GM18499 (cell line): ENCODE measurements around the gene CCR5AS.
"Not testable (repeated sequence)": the region's sequence is repeated elsewhere in the genome, so short reads cannot be mapped to it uniquely, and the experiment has no call there.

ENCODE experiments used
- ATAC-seq: cut with Tn5 transposase; IDR thresholded peaks from one replicate; pipeline ENCODE4 v1.9.1; 2021; ENCODE audit warnings: moderate number of reproducible peaks; ENCODE audit not compliant: insufficient read depth, unreplicated experiment

The CCR5AS gene

DNA sequence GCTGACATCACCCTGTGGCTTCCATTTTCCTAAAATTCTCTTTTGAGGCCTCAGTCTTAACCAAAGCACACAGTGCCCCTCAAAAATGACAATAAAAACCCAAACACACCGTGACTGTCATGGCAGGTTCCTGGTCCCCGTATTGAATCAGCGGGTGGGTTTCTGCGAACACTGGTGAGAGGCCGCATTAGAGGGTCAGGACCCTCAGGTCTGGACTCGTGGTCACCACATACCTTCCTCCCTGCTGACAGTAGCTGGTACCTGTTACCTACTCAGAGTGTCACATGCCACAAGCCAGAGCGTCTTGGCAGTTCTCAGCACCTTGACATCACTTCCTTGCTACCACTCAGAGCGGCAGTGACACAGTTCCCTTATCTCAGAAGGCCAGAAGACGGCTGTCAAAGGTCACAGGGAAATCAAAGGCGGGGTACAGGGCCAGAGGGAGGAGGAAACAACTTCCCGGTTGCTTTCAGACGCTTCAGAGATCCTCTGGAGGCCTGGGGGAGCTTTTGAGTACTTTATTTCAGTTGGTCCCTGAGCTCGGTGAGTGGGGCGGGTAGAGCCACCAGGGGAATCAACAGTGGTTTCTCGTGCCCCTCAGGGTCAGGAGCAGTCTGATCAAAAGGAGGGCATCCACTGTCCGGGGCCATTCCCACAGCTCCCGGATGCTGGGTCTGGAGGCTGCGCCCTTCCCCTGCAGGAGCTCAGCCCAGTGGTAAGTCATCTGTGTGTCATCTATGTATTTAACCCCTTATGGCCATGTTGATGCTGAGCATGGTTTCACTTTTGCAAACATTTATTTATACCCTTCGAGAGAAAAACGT is at the start of gene CCR5AS, which contains the start of gene CCRL2:
CCR5AS (minus strand) TSS at position 279 of the 824 bp plus-strand sequence.
CCRL2 (plus strand) TSS at position 472 of the 824 bp plus-strand sequence. CDS start 821 bp downstream, outside the sequence.
- no peak for ATAC-seq

DNA sequence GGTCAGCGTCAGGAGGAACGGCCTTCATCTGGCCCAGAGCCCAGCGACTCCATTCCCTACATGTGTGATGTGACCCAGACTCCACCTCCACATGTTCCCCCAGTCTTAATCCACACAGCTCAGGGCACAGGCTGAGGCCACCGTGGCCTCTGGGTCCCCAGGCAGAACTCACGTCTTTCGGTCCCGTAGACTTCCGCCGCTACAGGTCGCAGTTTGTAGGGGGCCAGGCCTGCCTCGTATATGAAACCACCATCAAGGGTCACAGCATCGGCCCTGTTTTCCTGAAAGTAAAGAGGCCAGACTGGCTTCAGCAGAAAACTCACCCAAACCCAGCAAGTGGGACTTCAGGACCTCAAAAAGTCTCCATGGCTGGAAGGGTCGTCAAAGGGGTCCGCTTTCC is 49.3 kb upstream of the CCR5AS start:
- no peak for ATAC-seq

DNA sequence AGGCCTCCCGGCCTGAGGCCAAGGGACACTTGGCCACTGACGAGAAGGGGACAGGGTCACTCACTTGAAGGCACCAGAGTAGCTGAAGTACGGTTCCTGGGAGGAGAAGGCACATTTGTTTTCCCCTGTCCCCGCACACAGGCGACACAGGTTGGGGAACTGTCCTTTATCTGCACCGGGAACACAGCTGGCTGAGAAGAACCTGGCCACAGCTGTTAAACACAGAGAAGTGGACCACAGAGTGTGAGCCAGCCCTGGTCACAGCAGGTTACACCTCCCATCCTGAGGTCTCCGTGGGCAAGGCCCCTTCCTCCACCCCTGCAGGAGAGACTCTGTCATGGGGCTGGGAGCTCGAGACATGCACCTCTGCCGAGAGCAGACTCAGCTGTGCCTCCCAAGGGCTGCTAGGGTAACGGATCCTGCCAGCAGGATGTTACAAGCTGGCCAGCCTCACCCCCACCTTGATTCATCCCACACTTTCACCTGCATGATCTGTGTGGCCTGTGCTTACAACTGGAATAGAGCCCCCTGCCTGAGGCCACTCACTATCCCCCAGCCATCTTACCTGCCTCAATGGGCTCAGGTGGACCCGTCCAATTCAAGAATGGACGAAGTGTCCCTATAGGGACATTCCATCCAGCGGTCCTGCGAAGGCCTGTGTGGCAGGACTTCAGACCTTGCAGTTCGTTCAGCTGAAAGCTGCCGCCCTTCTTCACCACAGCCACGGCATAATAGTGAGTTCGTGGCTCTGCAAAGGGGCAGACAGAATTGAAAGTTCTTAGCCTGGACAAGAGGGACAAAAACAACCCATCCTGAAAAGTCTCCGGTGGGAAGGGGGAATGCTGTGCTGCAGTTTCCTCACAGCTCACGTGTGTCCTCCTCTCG is 48.6 kb upstream of the CCR5AS start:
- ATAC-seq, result no peak

DNA sequence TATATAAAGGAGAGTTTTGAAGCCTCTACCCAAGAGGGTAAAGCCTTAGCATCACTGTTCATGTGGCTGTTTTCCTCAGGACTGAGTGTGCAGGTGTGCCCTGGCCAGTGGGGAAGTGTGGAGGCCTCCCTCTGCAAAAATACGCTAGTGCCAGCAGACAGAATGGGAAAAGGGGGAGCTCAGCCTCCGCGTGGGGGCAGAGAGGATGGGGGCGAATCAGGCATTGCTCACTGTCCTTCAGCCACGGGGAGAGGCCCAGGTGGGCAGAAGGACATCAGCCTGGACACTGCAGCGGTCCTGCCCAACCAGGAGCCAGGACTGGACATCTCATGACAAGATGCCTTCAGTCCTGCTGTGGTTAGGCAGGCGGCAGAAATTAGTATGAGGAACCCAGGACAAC is 47.7 kb upstream of the CCR5AS start:
- ATAC-seq, result no peak

DNA sequence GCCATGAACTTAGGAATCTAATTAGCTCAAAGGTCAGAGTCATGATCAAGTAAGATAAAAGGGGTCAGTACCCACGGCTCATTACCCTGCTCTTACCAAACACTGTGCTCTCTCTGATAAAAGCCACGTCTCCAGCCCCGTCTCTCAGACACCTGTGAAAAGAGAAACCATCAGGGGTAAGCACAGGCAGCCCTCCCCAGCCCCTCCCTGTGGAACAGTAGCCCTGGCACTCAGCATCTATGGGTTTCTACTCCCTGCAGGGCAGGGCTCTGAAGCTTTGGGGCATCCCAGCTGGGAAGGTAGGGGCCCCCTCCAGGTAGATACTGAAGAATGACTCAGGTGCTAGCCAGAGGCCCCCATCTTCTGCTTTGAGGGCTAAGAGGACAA is 47.3 kb upstream of the CCR5AS start:
- no peak for ATAC-seq

DNA sequence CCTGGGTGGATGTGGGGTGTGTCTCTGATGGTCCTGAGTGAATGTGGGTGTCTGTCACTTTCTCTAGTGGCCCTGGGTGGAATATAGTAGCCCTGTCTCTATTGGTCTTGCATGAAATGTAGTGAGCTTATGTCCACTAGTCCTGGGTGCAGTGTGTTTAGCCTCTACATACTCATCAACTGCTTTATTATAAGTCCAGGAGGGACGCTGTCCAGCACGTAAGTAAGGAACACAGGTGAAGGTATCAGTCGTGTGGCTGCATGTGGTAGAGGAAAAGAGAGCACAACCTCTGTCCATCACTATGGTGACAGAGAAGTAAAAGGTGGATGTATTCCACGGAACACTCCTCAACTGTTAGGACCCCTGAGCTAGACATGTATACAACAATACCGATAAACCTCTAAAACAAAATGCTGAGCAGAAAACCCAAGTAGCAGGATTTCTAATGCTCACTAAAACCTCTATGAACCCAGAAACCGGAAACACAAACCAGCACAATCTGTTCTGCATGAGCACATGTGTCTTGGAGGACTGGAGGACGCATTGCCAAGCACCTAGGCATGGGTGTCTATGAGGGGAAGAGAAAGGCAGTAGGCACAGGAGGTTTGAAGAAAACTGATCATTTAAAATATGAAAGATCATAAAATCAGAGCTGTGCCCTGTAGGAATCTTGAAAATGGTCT is 46.8 kb upstream of the CCR5AS start:
- no peak for ATAC-seq

- no peak for ATAC-seq
Measured at GRCh38 chr3:46449755-46450552, 43.1 kb upstream of the CCR5AS start.

GRCh38 chr3:46448721-46449120 is 41.9 kb upstream of the CCR5AS start:
- ATAC-seq, result no peak

GRCh38 chr3:46447228-46447985 is 40.5 kb upstream of the CCR5AS start:
- ATAC-seq, result no peak

DNA sequence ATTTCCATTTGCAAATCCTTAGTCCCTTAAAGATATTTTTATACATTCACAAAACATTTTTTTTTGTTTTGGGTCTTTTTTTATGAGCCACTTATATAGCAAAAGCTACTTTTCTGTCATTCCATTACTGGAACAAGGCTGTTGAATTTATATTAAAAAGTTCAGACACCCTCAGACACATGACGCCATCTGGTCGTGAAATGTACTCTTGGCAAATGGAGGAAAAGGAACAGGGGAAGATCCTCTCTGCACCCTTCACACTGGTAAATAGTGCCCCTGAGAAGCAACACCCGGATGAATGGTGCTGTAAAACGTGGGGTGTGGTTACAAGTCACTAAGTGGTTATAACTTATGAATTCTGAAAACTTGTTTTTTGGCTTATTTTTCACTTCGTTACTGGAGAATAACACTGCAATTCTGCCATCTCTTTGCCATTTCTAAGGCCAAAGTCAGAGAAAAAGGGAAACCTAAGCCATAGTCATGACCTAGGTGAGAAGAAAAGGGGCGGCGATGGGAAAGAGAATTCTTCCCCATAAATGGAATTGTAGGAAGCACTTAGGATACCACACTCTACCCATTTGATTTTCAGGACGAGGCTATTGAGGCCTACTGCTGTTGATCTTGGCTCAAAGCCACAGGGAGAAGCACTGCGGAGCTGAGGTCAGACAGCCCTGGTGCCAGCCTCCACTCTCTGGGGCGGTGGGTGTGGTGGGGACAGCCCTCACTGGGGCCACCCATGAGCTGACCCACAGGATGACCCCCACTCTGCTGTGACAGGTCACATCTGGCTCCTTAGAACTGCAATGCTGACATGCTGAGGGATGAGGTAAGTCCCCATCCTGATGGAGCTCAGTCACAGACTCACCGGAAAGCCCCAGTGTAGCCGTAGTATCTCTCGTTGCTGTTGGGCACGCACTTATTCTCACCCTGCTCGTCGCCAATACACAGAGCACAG is 36.0 kb upstream of the CCR5AS start:
- ATAC-seq, result no peak

DNA sequence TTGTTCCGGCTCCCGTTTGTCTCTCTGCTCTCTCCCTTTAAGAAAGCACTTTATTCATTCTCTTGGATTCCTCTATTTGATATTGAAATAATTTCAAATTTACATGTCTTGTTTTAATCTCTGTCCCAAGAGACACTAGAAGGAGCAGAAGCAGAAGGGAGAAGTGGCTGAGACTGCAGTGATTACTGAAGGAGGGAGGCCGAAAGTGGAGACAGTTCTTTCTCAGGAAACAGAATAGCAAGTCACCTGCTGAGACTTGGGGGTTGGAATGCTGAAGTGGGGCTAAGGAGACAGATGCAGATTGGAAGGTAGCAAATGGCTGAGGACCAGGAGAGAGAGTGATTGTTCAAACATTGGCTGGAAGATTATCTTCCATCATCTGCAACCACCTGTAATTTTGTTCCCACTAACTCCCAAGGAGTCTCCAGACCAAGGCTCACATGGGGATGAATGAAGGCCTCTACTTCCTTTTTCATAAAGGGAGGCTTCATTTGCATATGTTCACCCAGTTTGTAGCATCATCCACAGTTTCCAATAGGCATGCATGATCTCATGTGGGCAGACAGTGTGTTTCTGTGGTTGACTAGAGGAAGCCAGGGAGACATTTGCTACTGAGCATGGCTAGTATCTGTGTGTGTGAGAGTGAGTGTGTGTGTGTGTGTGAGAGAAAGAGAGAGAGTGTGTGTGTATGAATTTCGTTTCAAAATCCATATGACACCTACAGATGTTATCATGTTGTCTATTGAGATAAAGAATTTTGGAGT is 33.8 kb upstream of the CCR5AS start:
- no peak for ATAC-seq

DNA sequence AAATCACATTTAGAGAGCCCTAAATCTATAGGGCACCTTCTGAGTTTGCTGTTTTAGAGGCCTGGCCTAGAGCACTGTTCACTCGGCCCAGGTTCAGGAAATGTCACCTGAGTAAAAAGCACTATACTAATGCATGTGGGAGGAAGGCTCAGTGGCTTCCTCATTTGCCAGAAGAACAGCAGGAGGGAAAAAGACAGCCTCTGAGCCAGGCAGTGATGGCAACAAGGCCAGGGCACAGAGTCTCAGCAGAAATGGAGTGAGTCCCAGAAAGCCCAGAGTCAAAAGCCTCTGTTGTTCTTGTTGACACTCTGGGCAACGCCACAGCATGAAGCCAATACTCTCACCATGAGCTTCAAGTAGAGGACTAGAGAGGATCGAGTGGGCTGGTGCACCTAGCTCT is 32.0 kb upstream of the CCR5AS start:
- ATAC-seq, result no peak

- no peak for ATAC-seq
Measured at GRCh38 chr3:46435081-46435726, 28.3 kb upstream of the CCR5AS start.

- no peak for ATAC-seq
Measured at GRCh38 chr3:46433841-46434240, 27.0 kb upstream of the CCR5AS start.

DNA sequence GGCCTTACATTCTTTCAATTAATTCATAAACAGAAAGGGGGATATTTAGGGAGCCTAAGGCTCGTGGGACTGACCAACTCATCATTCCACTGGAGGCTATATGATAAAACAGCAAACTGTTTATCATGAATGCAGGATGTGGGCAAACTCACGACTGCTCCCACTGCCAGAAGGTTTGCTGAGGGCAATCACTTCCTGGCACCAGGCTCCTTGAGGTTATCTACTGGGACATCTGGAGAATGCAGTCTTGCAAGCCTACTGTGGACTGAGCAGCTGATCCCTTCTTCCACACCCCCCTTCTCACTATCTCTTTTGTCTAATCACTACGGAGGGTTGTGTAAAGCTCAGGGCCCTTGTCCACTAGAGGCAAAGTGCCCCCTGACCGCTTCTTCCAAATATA is 26.3 kb upstream of the CCR5AS start:
- ATAC-seq, result not testable (repeated sequence)

DNA sequence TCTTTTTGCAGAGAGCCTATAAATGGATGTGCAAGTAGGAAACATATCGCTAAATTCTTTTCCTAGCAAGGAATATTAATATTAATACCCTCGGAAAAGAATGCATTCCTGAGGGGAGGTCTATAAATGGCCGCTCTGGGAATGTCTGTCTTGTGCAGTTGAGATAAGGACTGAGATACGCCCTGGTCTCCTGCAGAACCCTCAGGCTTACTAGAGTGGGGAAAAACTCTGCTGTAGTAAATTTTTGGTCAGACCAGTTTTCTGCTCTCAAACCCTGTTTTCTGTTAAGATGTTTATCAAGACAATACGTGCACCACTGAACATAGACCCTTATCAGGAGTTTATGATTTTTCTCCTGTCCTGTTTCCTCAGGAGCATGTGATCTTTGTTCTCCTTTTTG is 25.0 kb upstream of the CCR5AS start:
- ATAC-seq, result not testable (repeated sequence)

- not testable (repeated sequence) for ATAC-seq
Measured at GRCh38 chr3:46430879-46431278, 24.0 kb upstream of the CCR5AS start.
